HG03095 (cell line): ENCODE data around the gene PBX1.
"Not testable (repeated sequence)": the region's sequence is repeated elsewhere in the genome, so short reads cannot be mapped to it uniquely, and the experiment has no call there.

Experiments
- ATAC-seq: cut with Tn5 transposase; IDR thresholded peaks from one replicate; pipeline ENCODE4 v1.9.1; 2021; ENCODE audit warnings: moderate library complexity; ENCODE audit not compliant: unreplicated experiment

Gene PBX1

GRCh38 chr1:164588516-164589341 lies 29.7 kb downstream of the PBX1 start:
- ATAC-seq: no peak

- no peak for ATAC-seq
Measured at GRCh38 chr1:164589408-164589807, 30.4 kb downstream of the PBX1 start.

GRCh38 chr1:164589961-164590507 lies 31.1 kb downstream of the PBX1 start:
- no peak for ATAC-seq

- no peak for ATAC-seq
Measured at GRCh38 chr1:164590592-164590991, 31.6 kb downstream of the PBX1 start.

- ATAC-seq: no peak
Measured at GRCh38 chr1:164591858-164592257, 32.9 kb downstream of the PBX1 start.

- no peak for ATAC-seq
Measured at GRCh38 chr1:164592634-164593033, 33.6 kb downstream of the PBX1 start.

- no peak for ATAC-seq
Measured at GRCh38 chr1:164595212-164595611, 36.2 kb downstream of the PBX1 start.

GRCh38 chr1:164596172-164596571 lies 37.2 kb downstream of the PBX1 start:
- ATAC-seq: no peak

GRCh38 chr1:164598719-164599118 lies 39.7 kb downstream of the PBX1 start:
- ATAC-seq: no peak

- no peak for ATAC-seq
Measured at GRCh38 chr1:164599272-164599671, 40.3 kb downstream of the PBX1 start.

GRCh38 chr1:164601399-164602100 lies 42.6 kb downstream of the PBX1 start:
- ATAC-seq: no peak

- no peak for ATAC-seq
Measured at GRCh38 chr1:164602101-164602422, 43.1 kb downstream of the PBX1 start.

- no peak for ATAC-seq
Measured at GRCh38 chr1:164602480-164603093, 43.6 kb downstream of the PBX1 start.

- ATAC-seq: not testable (repeated sequence)
Measured at GRCh38 chr1:164603805-164604204, 44.8 kb downstream of the PBX1 start.

GRCh38 chr1:164604541-164604940 lies 45.6 kb downstream of the PBX1 start:
- no peak for ATAC-seq

- no peak for ATAC-seq
Measured at GRCh38 chr1:164605254-164606091, 46.5 kb downstream of the PBX1 start.

- ATAC-seq: no peak
Measured at GRCh38 chr1:164607351-164607750, 48.4 kb downstream of the PBX1 start.

- no peak for ATAC-seq
Measured at GRCh38 chr1:164608651-164609057, 49.7 kb downstream of the PBX1 start.

- ATAC-seq: no peak
Measured at GRCh38 chr1:164609089-164609488, 50.1 kb downstream of the PBX1 start.

- no peak for ATAC-seq
Measured at GRCh38 chr1:164610538-164611222, 51.7 kb downstream of the PBX1 start.
